T-helper 9 cell (primary cell): Measurements from ENCODE around the gene MAD1L1.

Source experiments
- DNase-seq: peaks from one replicate; pipeline ENCODE4 v3.0.0-alpha.2; 2020

The MAD1L1 gene

GRCh38 chr7:2257651-2258050, 24.9 kb upstream of the MAD1L1 start:
- no peak for DNase-seq

- DNase-seq, result no peak
These were observed 24.4 kb upstream of the MAD1L1 start for GRCh38 chr7:2257046-2257551.

DNA sequence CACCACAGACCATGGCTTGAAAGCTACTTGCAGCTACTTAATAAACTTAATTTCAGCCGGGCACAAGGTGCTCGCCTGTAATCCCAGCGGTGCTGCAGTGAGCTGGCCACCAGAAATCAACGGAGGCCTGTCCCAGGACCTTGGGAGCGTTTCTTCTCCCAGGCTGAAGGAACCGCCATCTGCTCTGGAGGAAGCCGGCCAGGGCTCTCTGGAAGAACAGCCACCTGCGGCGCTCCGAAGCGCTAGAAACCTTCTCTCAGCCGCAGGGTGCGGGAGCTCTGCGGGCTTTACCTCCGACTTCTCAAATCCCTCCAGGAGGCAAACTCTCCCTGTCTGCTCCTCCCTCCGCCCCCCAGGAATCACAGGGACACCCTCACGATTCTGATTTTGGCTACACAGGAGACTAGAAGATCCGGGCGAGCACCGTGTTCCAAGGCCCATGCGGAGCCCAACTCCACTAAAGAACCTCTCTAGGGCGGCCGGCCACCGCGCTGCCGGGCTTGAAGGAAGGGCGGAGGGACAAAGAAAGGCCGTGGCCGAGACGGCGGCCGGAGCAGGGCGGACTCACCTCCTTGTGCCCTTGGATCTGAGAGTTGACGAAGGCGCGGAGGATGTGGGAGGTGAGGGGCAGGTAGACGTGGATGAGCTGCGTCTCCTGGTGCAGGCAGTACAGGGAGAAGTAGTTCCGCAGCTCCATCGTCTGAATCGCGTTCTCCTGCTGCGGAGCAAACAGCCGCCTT, 23.7 kb upstream of the MAD1L1 start:
- DNase-seq, result no peak

DNA sequence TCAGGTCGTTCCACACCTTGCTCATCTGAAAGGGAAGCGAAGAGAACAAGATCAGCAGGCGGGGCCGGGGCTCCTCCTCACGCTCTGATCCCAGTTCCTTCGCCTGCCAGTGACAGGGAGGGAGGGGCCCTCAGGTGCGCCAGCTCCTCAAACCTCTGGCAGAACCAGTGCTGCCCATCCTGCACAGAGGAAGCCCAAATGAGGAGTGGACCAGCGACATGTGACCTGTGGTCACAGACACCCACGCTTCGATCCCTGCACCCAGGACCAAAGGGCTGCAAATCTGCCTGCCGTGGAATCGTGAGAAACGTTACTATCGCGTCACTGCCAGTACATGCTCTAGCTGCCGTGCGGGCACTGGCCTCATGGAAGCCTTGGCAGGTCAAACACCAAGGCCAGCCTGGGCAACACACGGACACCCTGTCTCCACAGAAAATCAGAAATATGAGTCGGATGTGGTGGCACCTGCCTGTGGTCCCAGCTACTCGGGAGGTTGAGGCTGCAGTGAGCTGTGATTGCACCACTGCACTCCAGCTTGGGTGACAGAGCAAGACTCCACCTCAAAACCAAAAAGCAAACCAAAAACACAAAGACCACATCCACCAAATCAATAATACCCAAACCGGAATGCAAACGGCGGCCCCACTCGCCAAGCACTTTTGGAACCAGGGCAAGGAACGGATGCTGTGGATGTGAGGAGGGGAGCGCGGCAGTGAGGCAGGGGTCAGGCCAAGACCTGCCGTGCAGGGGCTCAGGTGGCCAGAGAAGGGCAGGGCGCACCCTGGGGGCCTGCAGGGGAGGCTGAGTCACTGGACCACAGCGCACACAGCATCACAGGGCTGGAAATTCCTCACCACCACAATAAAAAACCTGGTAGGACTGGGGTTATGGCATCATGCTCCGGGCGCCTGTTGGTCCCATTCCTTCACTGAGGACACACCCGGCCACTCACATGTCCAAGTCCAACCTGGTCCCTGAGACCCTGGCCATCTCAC, 22.7 kb upstream of the MAD1L1 start:
- no peak for DNase-seq

DNA sequence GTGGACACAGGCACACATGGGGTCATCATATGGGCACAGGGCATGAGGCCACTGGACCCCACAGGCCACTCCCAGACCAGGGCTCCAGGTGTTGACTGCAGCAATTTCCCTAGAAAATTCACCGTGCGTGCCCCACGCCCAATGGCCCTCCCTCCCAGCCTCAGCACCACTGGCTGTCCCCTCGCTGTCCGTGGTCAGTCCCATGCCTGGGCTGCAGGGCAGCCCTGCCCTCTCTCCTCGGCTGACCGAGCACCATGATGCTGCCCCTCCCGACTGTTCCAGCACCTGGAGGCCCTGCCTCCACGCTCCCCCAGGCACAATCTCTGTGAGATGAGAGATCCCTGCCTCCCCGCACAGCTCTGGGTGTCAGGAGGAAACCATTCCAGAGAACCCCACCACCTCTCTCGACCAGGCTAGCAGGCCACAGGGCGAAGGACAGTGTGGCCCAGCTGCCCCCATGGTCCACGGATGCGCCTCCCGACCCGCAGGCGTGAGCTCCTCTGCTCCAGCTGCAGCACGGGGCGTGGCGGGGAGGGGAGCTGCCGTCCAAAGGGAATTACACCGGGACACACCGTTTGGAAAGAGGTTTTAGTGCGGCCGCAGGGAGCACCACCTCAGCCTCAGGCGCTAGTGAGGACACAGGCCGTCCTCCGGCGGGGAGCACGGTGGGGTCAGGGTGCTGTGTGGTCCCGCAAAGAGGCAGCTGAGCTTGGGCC, 21.8 kb upstream of the MAD1L1 start:
- DNase-seq, result no peak

- DNase-seq, result no peak
These were observed 20.9 kb upstream of the MAD1L1 start for GRCh38 chr7:2253525-2254244.

DNA sequence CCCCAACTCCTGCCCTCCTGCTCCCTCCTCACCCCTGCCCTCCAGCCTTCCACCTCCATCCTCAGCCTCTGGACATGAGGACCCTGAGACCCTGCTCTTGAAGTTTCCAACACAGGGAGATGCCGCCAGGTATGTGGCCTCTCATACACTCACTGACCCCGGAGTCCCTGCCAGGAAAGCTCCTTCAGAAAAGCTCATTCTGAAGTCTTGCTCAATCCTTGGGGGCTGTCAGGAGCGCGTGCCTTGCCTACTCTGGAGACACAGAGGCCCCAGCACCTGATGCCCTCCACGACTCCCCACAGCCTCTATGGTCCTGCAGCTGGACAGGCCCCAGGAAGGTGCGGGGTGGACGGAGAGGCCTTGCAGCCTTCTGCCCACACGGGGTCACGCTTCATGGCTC, 20.3 kb upstream of the MAD1L1 start:
- DNase-seq, result no peak

DNA sequence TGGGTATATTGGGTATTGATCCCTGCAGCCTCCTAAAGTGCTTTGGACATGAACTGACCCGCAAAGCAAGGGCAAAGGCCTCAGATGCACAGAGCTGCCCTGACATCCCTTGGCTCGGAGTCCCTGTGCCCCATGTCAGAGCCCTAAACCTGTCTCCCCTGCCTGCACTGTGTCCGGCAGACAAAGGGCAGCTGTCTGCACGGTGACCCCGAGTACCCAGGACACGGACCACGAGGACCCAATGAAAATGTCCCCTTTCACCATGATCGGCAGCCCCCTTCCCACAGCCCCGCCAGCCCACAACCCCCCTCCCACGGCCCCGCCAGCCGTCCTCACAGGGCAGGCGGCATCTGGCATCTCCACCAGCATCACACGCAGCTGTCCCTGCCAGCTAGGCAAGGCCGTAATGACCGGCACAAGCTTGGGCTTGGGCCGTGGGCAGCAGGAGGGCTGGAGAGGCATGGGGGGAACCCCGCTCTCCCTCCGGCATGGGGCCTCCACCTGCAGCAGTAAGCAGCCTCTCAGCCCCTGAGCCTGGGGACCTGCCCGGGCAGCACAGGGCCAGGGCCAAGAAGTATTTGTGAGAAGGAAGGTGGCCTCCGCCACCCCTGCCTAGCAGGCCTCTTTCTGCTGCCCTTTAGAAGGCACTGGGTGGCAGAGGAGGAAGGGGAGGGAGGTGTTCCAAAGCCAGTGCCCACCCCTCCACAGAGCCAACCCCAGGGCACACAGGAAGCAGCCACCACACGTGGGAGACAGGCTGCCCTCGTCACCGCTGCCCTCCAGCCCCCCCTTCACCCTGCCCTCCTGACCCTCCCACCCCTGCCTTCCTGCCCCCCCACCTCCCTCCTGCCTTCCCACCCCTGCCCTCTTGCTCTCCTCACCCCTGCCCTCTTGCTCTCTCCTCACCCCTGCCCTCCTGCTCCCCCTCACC, 19.4 kb upstream of the MAD1L1 start:
- no peak for DNase-seq

DNA sequence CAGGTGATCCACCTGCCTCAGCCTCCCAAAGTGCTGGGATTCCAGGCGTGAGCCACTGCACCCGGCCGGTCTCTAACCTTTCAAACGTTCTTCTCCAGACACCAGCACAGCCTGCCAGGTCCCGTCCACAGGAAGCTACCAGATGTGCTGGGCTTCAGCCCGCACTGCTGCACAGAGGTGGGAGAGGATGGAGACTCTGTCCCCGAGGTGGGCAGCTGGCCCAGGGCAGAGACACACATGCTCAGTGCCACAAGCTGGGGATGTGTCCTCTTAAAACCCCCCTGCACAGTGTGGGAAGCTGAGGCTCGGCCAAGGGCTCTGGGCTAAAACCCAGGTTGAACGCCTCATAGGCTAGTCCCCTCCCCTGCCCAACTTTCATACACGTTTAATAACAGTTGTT, 18.6 kb upstream of the MAD1L1 start:
- no peak for DNase-seq

GRCh38 chr7:2249744-2250323, 17.1 kb upstream of the MAD1L1 start:
- DNase-seq, result no peak

DNA sequence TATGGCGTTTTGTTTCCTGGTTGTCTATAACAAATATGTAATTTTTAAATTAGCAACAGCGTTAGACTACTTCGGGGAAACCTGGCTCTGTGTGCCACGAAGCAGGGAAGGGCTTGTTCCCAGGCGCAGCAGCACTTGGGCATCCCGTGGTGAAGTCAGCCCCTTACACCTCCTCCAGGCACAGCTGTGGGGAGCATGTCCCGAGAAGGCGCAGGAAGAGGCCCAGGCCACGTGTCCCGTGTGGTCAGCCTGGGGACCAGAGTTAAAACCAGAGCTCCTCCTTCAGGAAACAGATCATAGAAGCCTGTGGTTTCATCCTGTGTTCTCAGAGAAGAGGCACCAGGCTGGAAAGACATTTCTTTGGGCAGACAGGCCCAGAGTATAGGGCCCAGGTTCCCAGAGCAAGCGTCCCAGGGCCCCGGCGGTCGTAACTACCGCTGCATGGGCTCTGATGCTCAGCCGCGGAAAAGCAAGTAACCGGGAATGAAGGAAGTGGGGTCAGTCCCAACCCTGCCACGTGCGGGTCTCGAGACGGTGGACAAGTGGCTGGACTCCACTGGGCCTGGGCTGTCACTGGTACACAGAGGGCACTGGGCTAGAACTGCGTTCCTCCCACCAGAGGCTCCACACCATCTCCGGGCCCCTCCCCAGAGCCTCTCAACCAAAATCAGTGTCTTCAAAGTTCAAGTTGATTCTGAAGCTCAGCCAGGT, 16.4 kb upstream of the MAD1L1 start:
- DNase-seq, result no peak

DNA sequence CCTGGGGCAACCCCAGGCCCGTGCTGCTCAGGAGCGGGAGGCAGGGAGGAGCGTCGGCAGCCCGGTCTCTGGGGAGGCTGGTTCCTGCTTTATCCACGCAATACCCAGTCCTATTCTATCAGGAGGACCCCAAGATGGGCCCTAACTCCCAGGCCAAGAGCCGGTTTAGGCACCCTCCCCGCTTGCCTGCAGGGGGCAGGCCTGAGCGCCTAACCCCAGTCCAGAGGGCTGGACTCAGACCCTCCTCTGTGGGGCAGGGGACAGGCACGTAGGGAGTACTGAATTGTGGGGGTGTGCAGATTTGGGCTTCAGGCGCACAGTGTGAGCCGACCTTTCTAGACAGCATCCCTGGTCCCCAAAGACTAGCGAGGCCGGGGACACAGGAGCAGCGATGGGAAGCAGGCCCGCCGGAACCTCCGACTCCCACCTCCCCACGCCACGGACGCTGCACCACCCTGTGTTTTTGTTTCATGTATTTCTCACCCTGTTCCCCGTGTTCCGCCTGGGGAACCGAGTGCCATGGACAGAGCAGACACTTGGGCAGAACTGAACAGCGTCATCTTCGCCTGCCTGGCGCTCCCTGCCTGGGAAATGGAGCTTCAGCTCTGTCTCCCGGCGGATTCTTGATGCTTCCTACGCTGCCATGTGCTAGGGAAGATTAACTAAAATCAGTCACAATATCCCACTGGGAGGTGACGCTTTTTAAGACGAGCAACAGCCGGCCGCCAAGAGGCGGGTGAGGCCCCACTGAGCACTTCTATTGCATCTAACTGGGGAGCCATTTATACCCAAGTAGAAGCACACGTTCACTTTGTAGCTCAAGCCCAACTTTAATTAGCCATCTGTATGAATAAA, 14.6 kb upstream of the MAD1L1 start:
- DNase-seq, result no peak

- DNase-seq, result no peak
These were observed 13.3 kb upstream of the MAD1L1 start for GRCh38 chr7:2245883-2246675.

- no peak for DNase-seq
These were observed 11.8 kb upstream of the MAD1L1 start for GRCh38 chr7:2244404-2244995.

DNA sequence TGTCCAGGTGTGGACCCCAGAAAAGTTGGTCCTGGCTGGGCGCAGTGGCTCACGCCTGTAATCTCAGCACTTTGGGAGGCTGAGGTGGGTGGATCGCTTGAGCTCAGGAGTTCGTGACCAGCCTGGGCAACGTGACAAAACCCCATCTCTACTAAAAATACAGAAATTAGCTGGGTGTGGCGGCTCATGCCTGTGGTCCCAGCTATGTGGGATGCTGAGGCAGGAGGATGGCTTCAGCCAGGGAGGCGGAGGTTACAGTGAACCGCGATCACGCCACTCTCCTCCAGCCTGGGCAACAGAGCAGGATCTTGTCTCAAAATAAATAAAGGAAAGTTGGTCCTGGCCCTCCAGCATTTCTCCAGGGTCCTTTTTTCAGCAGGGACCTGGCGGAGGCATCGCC, 10.7 kb upstream of the MAD1L1 start:
- no peak for DNase-seq

GRCh38 chr7:2242541-2243429, 10.0 kb upstream of the MAD1L1 start:
- DNase-seq, result no peak
